HEK293T (cell line): Measurements from ENCODE around the gene PLCB1.
A peak's percentile ranks its signal among the peaks of the same experiment; 100 is the strongest.

Experiments
- CTCF ChIA-PET: fragments of 350-600 bp; formaldehyde crosslinking; extraction: SDS; loops from one replicate; lab custom pipeline; 2021; ENCODE audit warnings: antibody characterized with exemption, inconsistent platforms; lab: Yijun Ruan, JAX
- POLR2A ChIA-PET: fragments of 350-600 bp; formaldehyde crosslinking; extraction: SDS; loops from one replicate; lab custom pipeline; 2020; ENCODE audit warnings: antibody characterized with exemption, inconsistent platforms; lab: Yijun Ruan, JAX
- DNase-seq: peaks from one replicate; pipeline ENCODE4 v3.0.0; 2012; ENCODE audit warnings: mixed read lengths; ENCODE audit errors: extremely low spot score
- ARNT ChIP-seq: fragments of 450-650 bp; IDR thresholded peaks from 2 replicates; pipeline ENCODE4 v1.6.1; 2017; ENCODE audit warnings: mild to moderate bottlenecking
- BHLHE40 ChIP-seq: fragments of 450-650 bp; IDR thresholded peaks from 2 replicates; pipeline ENCODE4 v1.6.1; 2016; ENCODE audit warnings: mild to moderate bottlenecking, moderate library complexity, borderline replicate concordance
- CTBP1 ChIP-seq: fragments of 450-650 bp; IDR thresholded peaks from 2 replicates; pipeline ENCODE4 v1.6.1; 2016; ENCODE audit warnings: borderline replicate concordance
- ELF4 ChIP-seq: fragments of 450-650 bp; IDR thresholded peaks from 2 replicates; pipeline ENCODE4 v1.6.1; 2017; ENCODE audit warnings: antibody characterized with exemption
- FOXA1 ChIP-seq: fragments of 450-650 bp; IDR thresholded peaks from 2 replicates; pipeline ENCODE4 v1.6.1; 2016; ENCODE audit warnings: mild to moderate bottlenecking
- FOXK2 ChIP-seq: fragments of 450-650 bp; IDR thresholded peaks from 2 replicates; pipeline ENCODE4 v1.6.1; 2016; ENCODE audit warnings: mild to moderate bottlenecking
- FOXM1 ChIP-seq: fragments of 450-650 bp; IDR thresholded peaks from 2 replicates; pipeline ENCODE4 v1.6.1; 2017; ENCODE audit warnings: mild to moderate bottlenecking, borderline replicate concordance
- HDGF ChIP-seq: fragments of 450-650 bp; IDR thresholded peaks from 2 replicates; pipeline ENCODE4 v1.6.1; 2017; ENCODE audit warnings: antibody characterized with exemption, borderline replicate concordance
- L3MBTL2 ChIP-seq: fragments of 450-650 bp; conservative IDR thresholded peaks from 2 replicates; pipeline ENCODE4 v1.6.1; 2016; ENCODE audit warnings: mild to moderate bottlenecking
- LEF1 ChIP-seq: fragments of 450-650 bp; IDR thresholded peaks from 2 replicates; pipeline ENCODE4 v1.6.1; 2017; ENCODE audit warnings: mild to moderate bottlenecking, borderline replicate concordance
- NFRKB ChIP-seq: fragments of 450-650 bp; IDR thresholded peaks from 2 replicates; pipeline ENCODE4 v1.6.1; 2016; ENCODE audit warnings: mild to moderate bottlenecking, moderate library complexity
- SP1 ChIP-seq: fragments of 450-650 bp; IDR thresholded peaks from 2 replicates; pipeline ENCODE4 v1.6.1; 2017
- SUZ12 ChIP-seq: fragments of 450-650 bp; IDR thresholded peaks from 2 replicates; pipeline ENCODE4 v1.6.1; 2016; ENCODE audit warnings: mild to moderate bottlenecking
- TARDBP ChIP-seq: fragments of 450-650 bp; IDR thresholded peaks from 2 replicates; pipeline ENCODE4 v1.6.1; 2016
- ZNF384 ChIP-seq: fragments of 450-650 bp; IDR thresholded peaks from 2 replicates; pipeline ENCODE4 v1.6.1; 2016
- TF ChIP-seq, protein P1 (sequence below): fragments of 450-650 bp; IDR thresholded peaks from 2 replicates; pipeline ENCODE4 v1.6.1; 2016

Gene PLCB1

DNA sequence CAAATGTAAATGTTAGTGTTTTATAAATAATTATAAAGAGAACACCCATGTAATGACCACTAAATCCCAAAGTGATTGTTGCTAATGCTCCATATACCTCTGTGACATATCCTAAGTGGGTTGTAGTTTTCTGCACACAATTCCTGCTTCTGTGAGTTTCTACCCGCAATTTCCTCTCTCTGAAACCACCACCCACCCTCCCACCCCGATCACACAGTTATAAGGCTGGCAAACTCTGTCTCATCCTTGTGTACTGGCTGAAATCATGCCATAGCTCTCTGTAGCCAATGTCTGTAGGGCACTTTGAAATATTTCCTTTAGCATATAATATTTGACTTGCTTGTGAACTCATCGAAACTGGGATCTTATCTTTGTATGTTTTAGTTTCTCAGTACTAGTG, 236.6 kb downstream of the PLCB1 start:
- DNase-seq = no peak
- POLR2A ChIA-PET = no interaction called here
- no peak for TF ChIP-seq ZNF384
- CTCF ChIA-PET = no interaction called here

DNA sequence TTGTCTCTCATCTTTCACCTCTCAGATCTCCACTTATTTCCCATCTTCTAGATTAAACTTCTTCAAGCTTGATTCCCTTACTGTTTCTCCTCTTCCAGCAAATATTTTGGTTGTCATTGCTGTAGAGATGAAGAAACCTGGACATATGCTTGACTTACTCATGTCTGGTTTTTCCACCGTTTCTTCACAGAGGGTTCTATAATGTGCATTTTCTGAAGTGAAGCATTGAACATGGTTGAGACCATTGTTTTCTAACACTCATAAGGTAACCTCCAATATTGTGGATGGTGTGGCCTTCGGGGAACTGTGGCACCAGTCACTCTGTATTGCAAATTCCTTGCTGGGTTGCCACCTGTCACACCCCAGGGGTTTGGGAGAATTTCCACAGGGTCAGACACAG, 237.2 kb downstream of the PLCB1 start:
- ChIA-PET CTCF (no interaction called here), POLR2A (no interaction called here)
- DNase-seq = no peak
- TF ChIP-seq, protein P1, sequence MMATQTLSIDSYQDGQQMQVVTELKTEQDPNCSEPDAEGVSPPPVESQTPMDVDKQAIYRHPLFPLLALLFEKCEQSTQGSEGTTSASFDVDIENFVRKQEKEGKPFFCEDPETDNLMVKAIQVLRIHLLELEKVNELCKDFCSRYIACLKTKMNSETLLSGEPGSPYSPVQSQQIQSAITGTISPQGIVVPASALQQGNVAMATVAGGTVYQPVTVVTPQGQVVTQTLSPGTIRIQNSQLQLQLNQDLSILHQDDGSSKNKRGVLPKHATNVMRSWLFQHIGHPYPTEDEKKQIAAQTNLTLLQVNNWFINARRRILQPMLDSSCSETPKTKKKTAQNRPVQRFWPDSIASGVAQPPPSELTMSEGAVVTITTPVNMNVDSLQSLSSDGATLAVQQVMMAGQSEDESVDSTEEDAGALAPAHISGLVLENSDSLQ = no peak
- no peak for TF ChIP-seq SUZ12
- TF ChIP-seq TARDBP = no peak
- TF ChIP-seq ARNT = no peak
- TF ChIP-seq LEF1 = no peak
- no peak for TF ChIP-seq HDGF
- TF ChIP-seq SP1 = no peak
- TF ChIP-seq FOXA1 = no peak
- TF ChIP-seq FOXK2 = no peak
- no peak for TF ChIP-seq ZNF384

DNA sequence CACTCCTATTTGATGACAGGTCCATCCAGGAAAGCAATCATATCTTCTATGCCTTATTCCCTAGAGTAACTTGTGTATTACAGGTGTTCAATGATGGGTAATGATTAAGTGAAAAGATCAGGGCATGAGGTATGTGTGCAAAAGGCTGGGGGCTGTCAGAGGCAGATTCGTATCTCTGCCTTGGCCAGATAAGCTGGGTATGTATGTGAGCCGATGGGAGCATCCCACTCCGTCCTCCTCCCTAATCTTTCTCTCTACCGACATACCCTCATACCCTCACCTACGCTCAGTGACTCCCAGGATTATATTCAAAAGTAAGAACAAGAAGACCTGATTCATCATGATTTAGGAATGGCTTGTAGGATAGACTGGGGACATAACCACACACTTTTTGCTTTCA, 238.7 kb downstream of the PLCB1 start:
- CTCF ChIA-PET = no interaction called here
- POLR2A ChIA-PET = no interaction called here
- no peak for TF ChIP-seq BHLHE40
- TF ChIP-seq FOXM1 = no peak
- TF ChIP-seq, protein P1 = no peak
- TF ChIP-seq SUZ12 = no peak
- TF ChIP-seq ARNT = no peak
- TF ChIP-seq TARDBP = no peak
- no peak for TF ChIP-seq FOXA1
- no peak for TF ChIP-seq LEF1
- TF ChIP-seq NFRKB = no peak
- no peak for TF ChIP-seq ELF4
- TF ChIP-seq HDGF = no peak
- no peak for TF ChIP-seq CTBP1
- TF ChIP-seq ZNF384 = no peak
- TF ChIP-seq SP1 = no peak
- no peak for TF ChIP-seq FOXK2
- TF ChIP-seq L3MBTL2 = no peak
- DNase-seq = no peak

DNA sequence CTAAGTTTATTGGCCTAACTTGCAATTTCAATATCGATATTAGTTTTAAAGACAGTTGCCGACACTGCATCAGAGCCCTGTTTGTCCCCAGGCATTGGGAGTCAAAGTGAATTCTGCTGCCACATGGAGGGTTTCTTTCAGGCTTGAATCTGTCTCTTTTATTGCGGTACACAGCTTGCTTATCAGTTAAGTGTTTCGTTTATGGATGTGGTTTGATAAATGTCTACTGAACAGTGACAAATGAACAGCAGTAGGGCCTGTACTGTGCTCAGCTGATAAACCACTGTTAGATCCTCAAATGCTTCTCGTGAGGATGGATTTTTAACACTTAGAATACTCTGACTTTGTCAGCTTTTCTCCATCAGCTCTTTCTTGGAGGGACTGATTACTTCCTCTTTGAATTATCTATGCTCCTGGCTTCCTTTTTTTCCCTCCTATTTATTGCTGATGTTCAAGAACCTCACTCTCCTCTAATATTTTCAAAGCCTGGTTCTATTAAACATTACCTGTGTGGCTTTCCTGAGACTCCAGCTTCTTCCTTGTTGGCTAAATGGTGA, 240.8 kb downstream of the PLCB1 start:
- POLR2A ChIA-PET = no interaction called here
- CTCF ChIA-PET = no interaction called here
- TF ChIP-seq FOXM1 = no peak
- TF ChIP-seq, protein P1 = peak; percentile 59
- TF ChIP-seq HDGF = no peak
- TF ChIP-seq SUZ12 = no peak
- peak; percentile 39 for DNase-seq

DNA sequence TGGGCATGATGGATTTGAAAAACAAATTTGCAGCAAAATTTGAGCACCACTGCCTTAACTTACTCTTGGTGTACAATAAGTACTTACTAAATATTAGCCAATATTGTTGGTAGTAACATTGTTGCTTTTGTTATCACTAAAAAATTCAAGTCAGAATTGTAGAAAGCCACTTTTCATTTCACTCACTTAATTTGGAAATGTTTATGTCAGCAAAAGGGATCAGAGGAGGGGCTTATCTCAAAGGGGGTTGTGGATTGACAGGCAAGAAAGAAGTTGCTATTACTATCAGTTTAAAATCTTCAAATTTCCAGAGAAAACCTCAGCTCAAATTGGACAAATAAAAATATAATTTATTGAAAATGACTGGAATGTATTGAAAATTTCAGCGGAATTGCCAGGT, 241.5 kb downstream of the PLCB1 start:
- ChIA-PET POLR2A (no interaction called here), CTCF (no interaction called here)
- no peak for DNase-seq
- TF ChIP-seq L3MBTL2 = no peak
- TF ChIP-seq, protein P1 = no peak
- TF ChIP-seq NFRKB = no peak
- TF ChIP-seq CTBP1 = no peak
- no peak for TF ChIP-seq TARDBP
- TF ChIP-seq FOXA1 = no peak
- no peak for TF ChIP-seq SUZ12
- TF ChIP-seq SP1 = no peak
- TF ChIP-seq BHLHE40 = no peak
- no peak for TF ChIP-seq ARNT
- TF ChIP-seq ZNF384 = no peak
- TF ChIP-seq LEF1 = no peak
- no peak for TF ChIP-seq FOXM1
- no peak for TF ChIP-seq HDGF
- no peak for TF ChIP-seq ELF4
- TF ChIP-seq FOXK2 = no peak

DNA sequence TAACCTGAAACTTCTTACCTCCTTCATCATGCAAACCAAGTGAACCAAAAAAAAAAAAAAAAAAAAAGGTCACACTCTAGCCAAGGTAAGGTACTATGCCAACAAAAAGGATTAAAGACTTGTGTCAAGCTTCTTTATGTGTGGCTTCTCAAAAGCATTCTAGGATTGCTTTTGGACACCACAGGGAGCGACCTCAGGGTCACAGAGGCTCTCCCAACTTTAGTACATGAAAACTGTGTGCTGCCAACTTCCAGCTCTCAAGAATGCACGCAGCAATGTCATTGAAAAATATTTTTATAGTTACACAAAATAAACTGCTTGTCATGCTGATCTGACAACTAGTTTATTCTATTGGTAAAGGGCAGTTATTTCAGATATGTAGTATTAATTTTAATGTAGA, 243.8 kb downstream of the PLCB1 start:
- no peak for TF ChIP-seq SUZ12
- no peak for TF ChIP-seq ELF4
- TF ChIP-seq TARDBP = no peak
- no peak for TF ChIP-seq BHLHE40
- TF ChIP-seq FOXA1 = no peak
- TF ChIP-seq NFRKB = no peak
- no peak for TF ChIP-seq ARNT
- no peak for TF ChIP-seq SP1
- TF ChIP-seq, protein P1 = no peak
- TF ChIP-seq HDGF = no peak
- no peak for TF ChIP-seq FOXM1
- TF ChIP-seq FOXK2 = no peak
- no peak for TF ChIP-seq L3MBTL2
- no peak for TF ChIP-seq CTBP1
- no peak for DNase-seq
- CTCF ChIA-PET = no interaction called here
- POLR2A ChIA-PET = no interaction called here
